Stimulated activated CD8-positive, alpha-beta memory T cell treated with anti-CD3 and anti-CD28 coated beads, Interleukin-2, amount 100 ng/mL, for 48 hours (primary cell): ENCODE measurements around the gene ZNF813.
"Not testable (repeated sequence)": the region's sequence is repeated elsewhere in the genome, so short reads cannot be mapped to it uniquely, and the experiment has no call there.

Experiments
- DNase-seq, 2 donors: peaks; one replicate each; pipeline ENCODE4 v3.0.0-alpha.2; 2020; ENCODE audit warnings: low read depth in 2 of 2

Gene ZNF813

DNA sequence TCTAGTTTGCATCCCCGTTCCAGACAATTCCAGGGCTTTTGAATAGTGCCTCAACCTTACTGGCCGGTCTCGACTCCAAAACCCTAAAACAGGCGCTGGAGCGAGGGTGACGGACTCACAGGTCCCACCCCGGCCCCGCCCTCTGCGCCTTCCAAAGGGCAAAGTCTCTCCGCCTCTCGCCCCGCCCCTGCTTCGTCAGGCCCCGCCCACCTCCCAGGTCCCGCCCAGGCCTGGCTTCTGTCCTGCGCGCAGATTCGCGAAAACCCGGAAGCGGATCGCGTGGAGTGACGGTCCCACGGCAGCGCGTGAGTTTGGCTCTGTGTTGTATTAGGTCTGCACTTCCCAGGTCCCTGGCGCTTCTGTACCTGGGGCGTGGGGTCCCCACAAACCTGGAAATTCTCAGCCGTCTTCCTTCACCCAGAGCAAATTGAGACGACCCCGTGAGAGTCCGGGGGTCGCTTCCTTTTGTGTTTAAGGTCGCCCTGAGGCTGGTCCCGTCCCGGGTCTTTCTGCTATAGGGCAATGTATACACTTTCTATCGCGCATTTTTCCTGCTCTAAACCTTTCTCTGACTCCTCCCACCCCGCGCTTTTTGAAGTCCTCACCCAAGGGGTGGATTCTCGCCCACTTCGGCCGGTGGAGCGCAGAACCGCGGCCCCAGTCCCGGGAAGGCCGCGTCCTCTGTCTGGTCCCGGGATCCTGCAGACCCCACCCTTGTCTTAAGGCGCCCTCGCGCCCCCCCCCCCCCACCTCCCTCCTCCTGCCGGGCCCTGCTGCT lies at the start of gene ZNF813:
ZNF813 (plus strand) TSS at position 249 of the 778 bp plus-strand sequence. CDS start 16,090 bp downstream, outside the sequence.
- peak; percentile 88 to 96 for DNase-seq

- not testable (repeated sequence) for DNase-seq
Measured at GRCh38 chr19:53420520-53421315, 46.8 kb upstream of the ZNF813 start.

- no peak for DNase-seq
Measured at GRCh38 chr19:53422551-53422950, 45.0 kb upstream of the ZNF813 start.

DNA sequence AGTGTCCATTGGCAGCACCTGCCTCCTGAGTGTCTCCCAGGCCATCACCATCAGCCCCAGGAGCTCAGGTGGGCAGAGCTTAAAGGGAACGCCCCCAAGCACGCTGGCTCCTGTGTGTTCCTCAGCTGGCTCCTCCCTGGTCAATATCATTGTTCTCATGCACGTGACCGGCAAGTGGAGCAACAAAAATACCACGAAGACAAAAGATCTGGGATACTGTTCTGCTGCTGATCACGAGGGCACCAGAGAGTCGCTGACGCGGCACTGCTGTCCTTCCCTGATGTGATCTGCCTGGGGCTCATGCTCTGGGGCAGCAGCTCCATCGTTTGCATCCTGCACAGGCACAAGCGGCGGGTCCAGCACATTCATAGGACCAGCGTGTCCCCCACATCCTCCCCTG lies 44.5 kb upstream of the ZNF813 start:
- DNase-seq: not testable (repeated sequence)

DNA sequence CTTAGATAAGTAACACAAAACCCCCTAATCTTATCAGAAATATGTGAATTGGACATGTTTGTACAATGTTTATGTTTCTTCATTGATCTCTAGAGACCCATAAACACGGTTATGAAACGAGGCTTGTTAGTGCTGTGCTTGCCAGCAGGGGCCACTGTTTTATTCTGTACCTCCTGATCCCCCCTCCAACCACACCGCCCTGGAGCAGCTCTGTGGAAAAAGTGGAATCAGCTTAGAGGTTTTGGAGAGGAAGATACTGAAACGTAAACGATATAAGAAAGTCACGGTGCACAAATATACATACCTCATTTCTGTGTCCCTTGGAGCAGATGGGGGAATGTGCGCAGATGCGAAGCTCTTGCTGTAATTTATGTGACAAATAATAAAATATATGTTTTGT lies 43.9 kb upstream of the ZNF813 start:
- DNase-seq: not testable (repeated sequence)

DNA sequence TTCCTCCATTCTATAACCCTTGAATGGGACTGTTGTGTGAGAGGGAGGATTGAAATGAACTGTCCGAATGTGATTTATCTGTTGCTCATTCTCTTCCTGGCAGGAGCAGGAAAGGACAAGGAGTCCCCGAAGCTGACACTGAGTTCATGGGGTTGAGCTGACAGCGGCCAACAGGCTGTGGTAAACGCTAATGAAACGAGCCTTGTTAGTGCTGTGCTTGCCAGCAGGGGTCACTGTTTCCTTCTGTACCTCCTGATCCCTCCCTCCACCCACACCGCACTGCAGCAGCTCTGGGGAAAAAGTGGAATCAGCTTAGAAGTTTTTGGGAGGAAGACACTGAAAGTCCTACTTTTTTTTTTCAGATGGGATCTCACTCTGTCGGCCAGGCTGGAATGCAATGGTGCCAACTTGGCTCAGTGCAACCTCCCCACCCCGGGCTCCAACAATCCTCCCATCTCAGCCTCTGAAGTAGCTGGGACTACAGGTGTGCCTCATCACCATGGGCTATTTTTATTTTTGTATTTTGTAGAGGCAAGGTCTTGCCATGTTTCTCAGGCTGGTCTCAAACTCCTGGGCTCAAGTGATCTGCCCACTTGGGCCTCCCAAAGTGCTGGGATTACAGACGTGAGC lies 42.5 kb upstream of the ZNF813 start:
- DNase-seq: peak; percentile 29 to 40

DNA sequence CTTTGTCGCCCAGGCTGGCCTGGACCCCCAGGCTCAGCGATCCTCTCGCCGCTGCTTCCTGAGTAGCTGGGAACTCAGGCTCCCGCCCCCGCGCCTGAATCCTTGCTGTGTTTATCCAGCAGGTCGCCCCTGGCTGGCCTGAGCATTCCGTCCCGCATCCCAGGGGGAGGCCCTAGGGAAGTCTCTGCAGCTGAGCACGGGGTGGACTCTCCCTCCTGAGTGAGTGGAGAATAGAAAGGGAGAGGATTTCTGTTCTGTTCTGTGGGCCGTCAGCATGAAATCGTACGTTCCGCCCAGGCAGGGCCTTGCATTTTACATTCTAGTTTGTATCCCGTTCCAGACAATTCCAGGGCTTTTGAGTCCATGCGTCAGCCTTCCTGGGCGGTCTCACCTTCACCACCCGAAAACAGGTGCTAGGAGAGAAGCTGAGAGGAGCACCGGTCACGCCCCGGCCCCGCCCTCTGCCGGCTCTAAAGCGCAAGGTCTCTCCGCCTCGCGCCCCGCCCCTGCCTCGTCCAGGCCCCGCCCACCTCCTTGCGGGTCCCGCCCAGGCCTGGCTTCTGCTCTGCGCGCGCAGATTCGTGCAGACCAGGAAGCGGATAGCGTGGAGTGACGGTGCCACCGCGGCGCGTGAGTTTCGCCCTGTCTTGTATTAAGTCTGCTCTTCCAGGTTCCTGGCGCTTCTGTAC lies 36.0 kb upstream of the ZNF813 start, which contains the start of gene ZNF761:
ZNF761 (plus strand) TSS at position 586 of the 689 bp plus-strand sequence. CDS start 15,285 bp downstream, outside the sequence.
- DNase-seq: peak; percentile 96

DNA sequence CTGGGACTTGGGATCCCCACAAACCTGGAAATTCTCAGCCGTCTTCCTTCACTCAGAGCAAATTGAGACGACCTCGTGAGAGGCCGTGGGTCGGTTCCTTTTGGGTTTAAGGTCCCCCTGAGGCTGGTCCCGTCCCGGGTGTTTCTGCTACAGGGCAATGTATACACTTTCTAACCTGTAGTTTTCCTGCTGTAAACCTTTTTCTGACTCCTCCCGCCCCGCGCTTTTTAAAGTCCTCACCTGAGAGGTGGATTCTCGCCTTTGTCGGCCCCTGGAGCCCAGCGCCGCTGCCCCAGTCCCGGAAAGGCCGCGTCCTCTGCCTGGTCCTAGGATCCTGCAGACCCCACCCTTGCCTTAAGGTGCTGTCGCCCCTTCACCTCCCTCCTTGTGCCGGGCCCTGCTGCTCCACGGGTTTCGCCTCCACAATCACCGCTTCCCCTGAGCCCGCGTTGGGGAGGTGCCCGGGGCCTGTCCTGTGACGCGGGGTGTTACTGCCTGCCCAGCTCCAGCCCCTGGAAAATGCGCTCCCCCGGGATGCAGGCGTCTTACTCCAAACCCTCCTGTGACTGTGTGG lies 35.4 kb upstream of the ZNF813 start:
- peak; percentile 1 for DNase-seq

- not testable (repeated sequence) for DNase-seq
Measured at GRCh38 chr19:53443809-53444208, 23.7 kb upstream of the ZNF813 start.

- DNase-seq: not testable (repeated sequence)
Measured at GRCh38 chr19:53447196-53447595, 20.3 kb upstream of the ZNF813 start.

GRCh38 chr19:53455828-53456227 lies 11.7 kb upstream of the ZNF813 start:
- DNase-seq: no peak

GRCh38 chr19:53460131-53460721 lies 7.3 kb upstream of the ZNF813 start:
- not testable (repeated sequence) for DNase-seq

GRCh38 chr19:53461866-53462265 lies 5.7 kb upstream of the ZNF813 start:
- DNase-seq: no peak

DNA sequence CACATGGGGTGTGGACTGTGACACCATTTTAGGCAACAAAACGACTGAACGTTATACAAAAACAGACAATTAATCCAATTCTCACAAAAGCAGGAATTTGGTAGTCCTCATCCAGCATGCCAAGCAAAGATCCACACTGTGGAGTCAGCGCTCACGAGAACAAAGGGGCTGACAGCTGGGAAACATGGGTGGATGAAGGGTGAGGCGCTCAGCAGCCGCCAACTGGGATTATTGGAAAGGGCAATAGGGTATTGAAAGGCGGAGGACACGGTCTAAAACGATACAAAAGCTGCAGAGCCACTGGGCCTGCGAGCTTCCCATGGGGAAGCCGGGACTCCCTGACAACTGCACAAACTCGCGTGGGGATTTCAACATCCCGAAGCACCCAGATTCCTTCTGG lies 4.7 kb upstream of the ZNF813 start:
- no peak for DNase-seq

GRCh38 chr19:53463263-53463662 lies 4.3 kb upstream of the ZNF813 start:
- DNase-seq: no peak

GRCh38 chr19:53466726-53467484 lies 628 bp upstream of the ZNF813 start:
- DNase-seq: no peak

DNA sequence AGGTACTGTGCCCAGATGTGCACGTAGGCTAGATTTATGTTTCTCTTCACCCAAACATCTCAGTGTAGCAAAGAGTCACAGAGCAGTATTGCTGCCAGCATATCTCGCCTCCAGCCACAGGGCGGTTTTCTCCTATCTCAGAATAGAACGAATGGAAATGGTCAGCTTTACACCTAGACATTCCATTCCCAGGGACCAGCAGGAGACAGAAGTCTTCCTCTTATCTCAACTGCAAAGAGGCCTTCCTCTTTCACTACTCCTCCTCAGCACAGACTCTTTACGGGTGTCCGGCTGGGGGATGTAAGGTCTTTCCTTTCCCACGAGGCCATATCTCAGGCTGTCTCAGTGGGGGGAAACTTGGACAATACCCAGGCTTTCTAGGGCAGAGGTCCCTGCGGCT lies 1.1 kb downstream of the ZNF813 start:
- not testable (repeated sequence) for DNase-seq

DNA sequence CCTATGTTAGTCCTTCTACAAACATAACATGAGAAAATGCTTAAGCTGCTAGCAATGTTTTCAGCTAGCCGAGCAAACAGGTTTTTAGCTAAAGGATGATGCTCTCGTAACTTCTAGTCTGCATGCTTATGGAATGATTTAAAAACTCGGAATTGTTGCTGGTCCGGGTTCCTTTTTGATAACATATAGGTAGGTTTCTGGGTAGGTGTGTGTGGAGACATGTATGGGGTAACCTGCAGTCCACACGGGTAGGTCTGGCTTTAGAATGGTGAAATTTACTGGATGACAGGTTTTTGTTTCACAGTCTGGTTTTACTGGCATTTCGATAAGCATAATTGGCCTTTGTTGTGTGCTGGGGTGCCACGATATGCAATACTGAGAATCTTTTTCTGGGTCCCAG lies 4.4 kb downstream of the ZNF813 start:
- no peak for DNase-seq

GRCh38 chr19:53474832-53475231 lies 7.3 kb downstream of the ZNF813 start:
- not testable (repeated sequence) for DNase-seq

DNA sequence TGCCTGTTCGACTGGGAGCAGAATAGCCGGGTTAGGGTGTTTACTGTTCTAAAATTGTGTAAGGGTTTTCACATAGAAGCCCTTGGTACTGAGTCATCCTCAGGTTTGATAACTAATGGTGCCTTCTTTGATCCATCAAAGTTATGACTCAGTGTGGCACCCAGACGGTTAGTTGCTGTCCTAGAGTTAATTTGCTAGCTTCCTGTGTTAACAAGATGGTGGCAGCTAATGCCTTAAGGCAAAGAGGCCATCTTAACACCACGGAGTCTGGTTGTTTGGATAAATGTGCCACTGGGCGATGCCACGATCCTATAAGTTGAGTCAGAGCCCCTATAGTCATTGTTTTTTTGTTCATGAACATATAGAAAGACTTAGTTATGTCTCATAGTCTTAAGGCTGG lies 7.9 kb downstream of the ZNF813 start:
- DNase-seq: not testable (repeated sequence)
